ENCODE data around the gene RGS16. TPM values are rescaled to one million over a fixed set of nuclear protein-coding genes. Genes with fewer than 3 reads are reported as not detected.

The RGS16 gene
- total and polyA plus RNA-seq, 2 donors (not counting 1 experiment from before 2014, with no cell fraction given): 3.3 to 11.4 TPM

GRCh38 chr1:182651339-182651724 is 47.1 kb upstream of the RGS16 start:
- Mint-ChIP-seq H3K27me3 (no peaks in the 10 kb centered on the region), H3K4me1 (peaks cover 9% of the 10 kb centered on the region), H3K4me3 (no peak overlapping the region), H3K9me3 (ENCODE audit: insufficient read depth) (no peaks in the 10 kb centered on the region), H3K27ac (no peak overlapping the region)
- Histone ChIP-seq H3K9ac (ENCODE audit: low read length) (no peak overlapping the region), H3K4me1 (ENCODE audit: control insufficient read depth in 2 of 2, insufficient read depth in 2 of 2, low read length in 2 of 2) (peaks cover 7 to 10% of the 10 kb centered on the region in 2 donors), H4K20me1 (ENCODE audit: control insufficient read depth, insufficient read depth, low read length, poor library complexity, severe bottlenecking) (no peaks in the 10 kb centered on the region), H3K27ac (ENCODE audit: low read length in 2 of 2) (no peak overlapping the region), H3K4me2 (replicated peaks; ENCODE audit: low read depth, low read length, poor library complexity, severe bottlenecking) (no peak overlapping the region), H3K36me3 (replicated peaks in 1 of 2; ENCODE audit: control extremely low read depth in 1 of 2, control insufficient read depth in 1 of 2, extremely low read depth in 1 of 2, insufficient read depth in 2 of 2, low read length in 1 of 2) (no peaks in the 10 kb centered on the region), H3K4me3 (ENCODE audit: control extremely low read depth in 1 of 5, extremely low read depth in 1 of 5, insufficient read depth in 1 of 5, low read depth in 2 of 5, low read length in 4 of 5) (no peak overlapping the region), H2AFZ (ENCODE audit: insufficient read depth, low read depth, low read length, poor library complexity, severe bottlenecking) (no peak overlapping the region), H3K79me2 (ENCODE audit: control insufficient read depth, insufficient read depth, low read length) (no peaks in the 10 kb centered on the region), H3K9me3 (ENCODE audit: control extremely low read depth in 1 of 3, control insufficient read depth in 2 of 3, insufficient read depth in 1 of 3, low read length in 2 of 3) (peaks cover 0 to 1% (median 0%) of the 10 kb centered on the region in 3 donors), H3K27me3 (replicated peaks in 1 of 4; ENCODE audit: control extremely low read depth in 1 of 4, control insufficient read depth in 3 of 4, insufficient read depth in 4 of 4, low read length in 3 of 4) (peaks cover 0 to 3% (median 0%) of the 10 kb centered on the region in 4 experiments)
- no peak for TF ChIP-seq EZH2 (IDR thresholded peaks at IDR 0.05; ENCODE audit: borderline replicate concordance, insufficient read depth, low read depth, low read length, poor library complexity, severe bottlenecking)
- no peak for TF ChIP-seq CTCF (IDR thresholded peaks at IDR 0.05)
- WGBS (ENCODE audit: insufficient coverage): 100% methylated on average over 2 of the region's 3 CpGs
- ATAC-seq (ENCODE audit: low read depth) (no peak), DNase-seq (no peak)
- intact Hi-C loops (cut with micrococcal nuclease): no loop called here
- POLR2A ChIA-PET: no interaction called here
- CTCF ChIA-PET: no interaction called here

- TF ChIP-seq CTCF (IDR thresholded peaks at IDR 0.05) (no peak), EZH2 (IDR thresholded peaks at IDR 0.05; ENCODE audit: borderline replicate concordance, insufficient read depth, low read depth, low read length, poor library complexity, severe bottlenecking) (no peak)
- no peak overlapping the region for H3K27ac Mint-ChIP-seq
- no peaks in the 10 kb centered on the region for H3K36me3 ChIP-seq (replicated peaks in 1 of 2; ENCODE audit: control extremely low read depth in 1 of 2, control insufficient read depth in 1 of 2, extremely low read depth in 1 of 2, insufficient read depth in 2 of 2, low read length in 1 of 2)
- H3K4me1 Mint-ChIP-seq: peaks cover 9% of the 10 kb centered on the region
- H3K4me1 ChIP-seq (ENCODE audit: control insufficient read depth in 2 of 2, insufficient read depth in 2 of 2, low read length in 2 of 2): peaks cover 7 to 10% of the 10 kb centered on the region in 2 donors
- H3K9me3 ChIP-seq (ENCODE audit: control extremely low read depth in 1 of 3, control insufficient read depth in 2 of 3, insufficient read depth in 1 of 3, low read length in 2 of 3): peaks cover 0 to 1% (median 0%) of the 10 kb centered on the region in 3 donors
- no peaks in the 10 kb centered on the region for H3K79me2 ChIP-seq (ENCODE audit: control insufficient read depth, insufficient read depth, low read length)
- ChIA-PET POLR2A (no interaction called here), CTCF (no interaction called here)
- no peaks in the 10 kb centered on the region for H3K27me3 Mint-ChIP-seq
- no peak overlapping the region for H2AFZ ChIP-seq (ENCODE audit: insufficient read depth, low read depth, low read length, poor library complexity, severe bottlenecking)
- H3K27ac ChIP-seq (ENCODE audit: low read length in 2 of 2): no peak overlapping the region
- intact Hi-C loops (cut with micrococcal nuclease): no loop called here
- no peak overlapping the region for H3K4me3 ChIP-seq (ENCODE audit: control extremely low read depth in 1 of 5, extremely low read depth in 1 of 5, insufficient read depth in 1 of 5, low read depth in 2 of 5, low read length in 4 of 5)
- H3K9ac ChIP-seq (ENCODE audit: low read length): no peak overlapping the region
- H3K9me3 Mint-ChIP-seq (ENCODE audit: insufficient read depth): no peaks in the 10 kb centered on the region
- ATAC-seq (ENCODE audit: low read depth) (no peak), DNase-seq (no peak)
- H4K20me1 ChIP-seq (ENCODE audit: control insufficient read depth, insufficient read depth, low read length, poor library complexity, severe bottlenecking): no peaks in the 10 kb centered on the region
- H3K4me3 Mint-ChIP-seq: peak overlapping the region; percentile 37
- no peaks in the 10 kb centered on the region for H3K27me3 ChIP-seq (replicated peaks in 1 of 4; ENCODE audit: control extremely low read depth in 1 of 4, control insufficient read depth in 3 of 4, insufficient read depth in 4 of 4, low read length in 3 of 4)
- WGBS (ENCODE audit: insufficient coverage): no CpG with 5 or more reads among the region's 6 CpGs
- no peak overlapping the region for H3K4me2 ChIP-seq (replicated peaks; ENCODE audit: low read depth, low read length, poor library complexity, severe bottlenecking)
Measured at GRCh38 chr1:182650678-182651338, 46.6 kb upstream of the RGS16 start.
